IgD-negative memory B cell (primary cell): ENCODE measurements around the gene MIDN. TPM values are rescaled to one million over a fixed set of nuclear protein-coding genes. Genes with fewer than 3 reads are reported as not detected.

Source experiments
- H3K27ac Mint-ChIP-seq, 3 donors: one replicate each; pipeline ENCODE4 v1.8.0; 2020 to 2022; ENCODE audit warnings: mild to moderate bottlenecking in 3 of 3, mixed read lengths in 3 of 3, moderate library complexity in 1 of 3
- H3K27me3 Mint-ChIP-seq: one replicate; pipeline ENCODE4 v1.8.0; 2021; ENCODE audit warnings: mixed read lengths
- H3K36me3 Mint-ChIP-seq: one replicate; pipeline ENCODE4 v1.8.0; 2020; ENCODE audit warnings: mild to moderate bottlenecking, mixed read lengths
- H3K4me1 Mint-ChIP-seq, 3 donors: one replicate each; pipeline ENCODE4 v1.8.0; 2020 to 2022; ENCODE audit warnings: mixed read lengths in 3 of 3, mild to moderate bottlenecking in 1 of 3
- H3K4me3 Mint-ChIP-seq, 4 donors: one replicate each; pipeline ENCODE4 v1.8.0; 2020 to 2022; ENCODE audit warnings: mild to moderate bottlenecking in 4 of 4, mixed read lengths in 4 of 4, moderate library complexity in 3 of 4
- H3K9me3 Mint-ChIP-seq, 3 donors: one replicate each; pipeline ENCODE4 v1.8.0; 2020 to 2021; ENCODE audit warnings: mixed read lengths in 3 of 3, mild to moderate bottlenecking in 1 of 3
- polyA plus RNA-seq: library from polyadenylated mRNA; unstranded; fragments of 300-500 nt; fragmentation: Illumina TruSeq; gene quantifications from one replicate; pipeline ENCODE4 v1.2.3, GENCODE V29; 2021

Gene MIDN
- polyA plus RNA-seq, 1 donor from 2014 or later = 4.8 TPM

DNA sequence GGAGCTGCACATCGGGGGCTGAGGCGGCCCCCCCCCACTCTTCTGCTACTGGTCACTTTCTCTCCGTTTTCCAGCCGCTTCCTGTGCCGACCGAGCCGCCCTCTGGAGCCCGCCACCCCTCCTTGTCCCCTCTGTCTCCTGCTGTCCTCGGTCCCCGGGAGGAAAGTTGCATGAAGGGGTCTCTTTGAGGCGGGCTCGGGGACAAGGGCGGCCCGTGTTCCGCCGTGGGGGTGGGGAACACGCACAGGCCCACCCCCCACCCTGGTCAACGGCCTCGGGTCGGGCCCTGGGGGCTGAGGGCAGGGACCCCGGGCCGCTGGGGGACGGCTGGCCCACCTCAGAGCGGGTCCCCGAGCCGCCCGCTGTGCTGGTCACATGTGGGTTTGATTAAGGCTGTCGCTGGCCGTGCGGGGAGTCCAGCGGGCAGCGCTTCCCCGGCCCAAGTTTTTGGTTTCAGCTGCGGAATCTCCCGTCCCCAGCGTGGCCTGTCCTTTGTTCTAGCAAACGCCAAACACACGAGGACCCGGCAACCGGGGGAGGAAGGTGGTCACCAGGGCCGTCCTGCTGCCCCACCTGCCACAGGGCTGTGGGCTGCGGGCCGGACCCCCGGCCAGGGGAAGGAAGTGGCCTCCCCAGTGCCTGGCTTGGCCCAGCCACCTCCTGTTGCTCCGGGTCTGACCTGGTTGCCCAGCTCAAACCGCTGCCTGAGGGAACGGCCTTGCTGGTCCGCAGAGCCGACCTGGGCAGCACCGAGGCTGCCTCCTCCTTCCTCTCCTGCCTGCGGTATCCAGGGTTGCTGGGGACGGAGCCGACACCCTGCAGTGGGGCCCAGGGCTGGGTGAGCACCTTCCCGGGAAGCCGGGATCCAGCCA, 39.2 kb downstream of the MIDN start:
- H3K9me3 Mint-ChIP-seq = peaks cover 0 to 2% (median 0%) of the 10 kb centered on the region in 3 donors
- peaks cover 1% of the 10 kb centered on the region for H3K36me3 Mint-ChIP-seq
- H3K27me3 Mint-ChIP-seq = peaks cover 43% of the 10 kb centered on the region
- no peak overlapping the region for H3K27ac Mint-ChIP-seq
- H3K4me3 Mint-ChIP-seq = no peak overlapping the region
- H3K4me1 Mint-ChIP-seq = peaks cover 7 to 12% (median 8%) of the 10 kb centered on the region in 3 donors

DNA sequence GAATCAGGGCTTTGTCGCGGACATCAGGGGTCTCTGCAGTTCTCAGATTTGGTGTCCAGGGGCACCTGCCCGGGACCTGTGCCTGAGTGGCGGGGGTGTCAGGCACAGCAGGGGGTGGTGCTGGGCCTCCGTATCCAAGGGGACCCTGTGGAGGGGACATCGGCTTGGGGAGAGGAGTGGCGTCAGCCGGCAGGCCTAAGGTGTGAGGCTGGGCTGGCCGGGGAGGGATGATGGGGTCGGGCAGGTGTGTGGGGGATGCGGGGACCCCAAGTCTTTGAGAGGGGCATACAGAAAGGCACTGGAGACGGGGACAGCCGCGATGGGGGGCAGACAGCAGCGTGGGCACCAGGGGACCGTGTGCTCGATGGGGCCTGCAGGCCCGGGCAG, 39.8 kb downstream of the MIDN start:
- Mint-ChIP-seq H3K4me3 (no peak overlapping the region), H3K9me3 (peaks cover 0 to 2% (median 0%) of the 10 kb centered on the region in 3 donors), H3K27ac (no peak overlapping the region), H3K27me3 (peaks cover 42% of the 10 kb centered on the region), H3K36me3 (peaks cover 1% of the 10 kb centered on the region), H3K4me1 (peaks cover 7 to 12% (median 8%) of the 10 kb centered on the region in 3 donors)

DNA sequence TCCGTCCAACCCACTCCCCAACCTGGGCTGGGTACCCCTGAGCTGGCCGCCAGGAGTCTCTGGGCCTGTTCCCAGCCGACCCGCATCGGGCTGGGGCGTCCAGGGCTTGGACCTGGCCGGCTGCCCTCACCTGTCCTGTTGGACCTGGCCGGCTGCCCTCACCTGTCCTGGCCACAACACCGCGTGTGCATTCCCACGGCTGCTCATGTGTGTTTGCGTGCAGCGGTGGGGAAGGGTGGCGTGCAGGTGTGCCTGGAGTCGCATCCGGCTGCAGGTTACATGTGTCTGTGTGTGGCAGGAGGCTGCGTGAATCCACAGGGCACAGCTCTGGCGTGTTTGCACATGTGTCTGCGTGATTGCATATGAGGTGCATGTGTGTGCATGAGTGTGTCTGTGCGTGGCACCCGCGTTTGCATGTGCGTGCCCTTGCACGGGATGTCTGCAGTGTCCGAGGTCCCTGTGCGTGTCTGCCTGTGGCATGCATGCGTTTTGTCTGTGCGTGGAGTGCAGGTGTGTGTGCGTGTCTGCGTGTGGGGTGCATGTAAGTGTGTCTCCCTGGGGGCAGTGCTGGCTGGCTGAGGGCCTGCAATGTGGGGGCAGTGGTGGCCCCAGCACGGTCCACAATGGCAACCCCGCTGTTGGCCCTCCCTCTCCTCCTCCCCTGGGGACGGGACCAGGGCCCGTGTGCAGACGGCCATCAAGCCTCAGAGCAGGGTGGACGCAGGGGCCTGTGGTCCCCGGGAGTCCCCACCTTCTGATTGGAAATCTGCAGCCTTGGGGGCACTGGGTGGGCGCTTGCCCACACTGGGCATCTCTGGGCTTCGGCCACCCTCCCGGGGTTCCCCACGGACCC, 40.7 kb downstream of the MIDN start:
- Mint-ChIP-seq H3K27me3 (peaks cover 37% of the 10 kb centered on the region), H3K4me3 (no peak overlapping the region), H3K27ac (no peak overlapping the region), H3K9me3 (peaks cover 0 to 2% (median 0%) of the 10 kb centered on the region in 3 donors), H3K4me1 (peaks cover 7 to 12% (median 8%) of the 10 kb centered on the region in 3 donors), H3K36me3 (peaks cover 1% of the 10 kb centered on the region)

DNA sequence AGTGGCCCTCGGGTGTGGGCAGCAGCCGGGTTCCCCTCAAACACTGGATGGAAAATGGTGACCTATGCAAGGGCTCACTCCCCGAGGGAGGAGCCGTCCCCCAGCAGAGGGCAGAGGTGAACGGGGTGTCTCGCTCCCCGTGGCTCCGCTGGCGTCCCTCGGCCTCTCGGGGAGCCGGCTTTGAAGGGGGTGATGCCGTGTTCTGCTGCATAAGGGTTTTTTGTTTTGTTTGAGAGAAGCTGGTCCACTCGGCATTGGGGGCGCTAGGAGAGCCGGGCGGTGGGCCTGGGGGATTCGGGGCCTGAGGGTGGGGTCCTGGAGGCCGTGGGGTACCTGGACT, 41.3 kb downstream of the MIDN start:
- peaks cover 6 to 11% (median 7%) of the 10 kb centered on the region in 3 donors for H3K4me1 Mint-ChIP-seq
- peaks cover 1% of the 10 kb centered on the region for H3K36me3 Mint-ChIP-seq
- no peaks in the 10 kb centered on the region for H3K9me3 Mint-ChIP-seq
- no peak overlapping the region for H3K4me3 Mint-ChIP-seq
- no peak overlapping the region for H3K27ac Mint-ChIP-seq
- peaks cover 36% of the 10 kb centered on the region for H3K27me3 Mint-ChIP-seq

DNA sequence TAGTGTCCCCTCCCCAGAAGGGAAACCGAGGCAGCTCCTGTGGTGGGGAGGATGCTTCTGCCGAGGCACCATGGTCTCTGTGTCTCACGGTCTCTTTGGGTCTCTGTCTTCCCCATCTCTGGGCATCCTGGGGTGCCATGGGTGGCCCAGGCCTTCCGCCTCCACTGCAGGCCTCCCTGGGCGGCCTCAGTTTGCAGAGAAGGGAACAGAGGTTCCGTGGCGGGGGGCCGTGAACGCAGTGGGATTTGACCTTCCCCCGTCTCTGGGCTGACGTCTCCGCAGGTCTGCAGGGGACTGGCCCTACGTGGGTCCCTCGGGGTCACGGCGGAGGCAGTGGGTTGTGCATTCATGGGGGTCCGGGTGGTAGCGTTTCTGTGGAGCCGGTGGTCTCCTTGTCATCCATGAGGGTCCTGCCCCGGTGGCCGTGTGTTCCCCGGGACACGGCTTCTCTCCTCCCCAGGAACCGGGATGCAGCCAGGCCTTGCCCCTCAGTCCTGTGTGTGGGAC, 41.9 kb downstream of the MIDN start:
- Mint-ChIP-seq H3K4me1 (peaks cover 6 to 7% (median 7%) of the 10 kb centered on the region in 3 donors), H3K27ac (no peak overlapping the region), H3K4me3 (no peak overlapping the region), H3K36me3 (peaks cover 1% of the 10 kb centered on the region), H3K9me3 (no peaks in the 10 kb centered on the region), H3K27me3 (peaks cover 31% of the 10 kb centered on the region)

DNA sequence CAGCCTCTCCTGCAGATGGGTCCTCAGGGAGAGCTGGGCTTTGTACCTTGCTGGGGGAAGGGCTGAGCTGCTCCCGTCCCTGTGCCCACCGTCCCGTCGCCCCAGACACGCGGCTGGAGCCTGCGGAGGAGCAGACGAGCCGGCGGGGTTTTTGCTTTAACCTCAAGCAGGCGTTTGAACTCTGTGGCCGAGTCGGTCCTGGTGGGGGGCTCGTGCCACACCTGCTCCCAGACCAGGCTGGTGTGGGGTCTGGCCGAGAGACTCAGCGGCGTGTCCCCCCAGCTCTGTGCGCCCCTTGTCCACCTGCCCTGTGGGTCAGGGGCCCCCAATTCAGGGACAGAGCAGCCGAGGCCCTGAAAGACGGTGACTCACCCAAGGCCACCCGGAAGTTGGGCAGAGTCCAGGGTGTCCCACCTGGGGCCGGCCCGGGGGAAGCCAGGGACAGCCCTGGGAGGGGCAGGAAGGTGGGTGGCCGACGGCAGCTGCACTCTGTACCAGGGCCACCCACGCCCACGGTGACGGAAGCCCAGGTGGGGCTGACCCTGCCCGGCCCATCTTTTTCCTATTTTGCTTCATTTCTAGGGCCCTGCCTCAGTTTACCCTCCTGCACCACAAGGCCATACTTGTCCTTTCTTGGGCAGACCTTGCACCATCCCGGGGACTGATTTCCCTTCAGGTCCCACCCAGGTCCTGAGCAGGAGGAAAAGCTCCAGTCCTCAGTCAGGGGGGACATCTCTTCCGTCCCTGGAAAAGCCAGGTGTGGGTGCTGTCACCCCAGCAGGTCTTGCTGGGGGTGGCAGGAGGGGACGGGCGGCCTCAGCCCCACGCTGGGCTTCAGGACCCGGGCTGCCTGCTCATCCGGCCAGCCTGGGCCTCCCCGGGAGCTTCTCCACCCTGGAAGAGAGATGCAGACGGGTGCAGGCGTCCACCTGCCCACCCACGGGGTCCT, 42.6 kb downstream of the MIDN start:
- no peaks in the 10 kb centered on the region for H3K9me3 Mint-ChIP-seq
- H3K4me3 Mint-ChIP-seq = peak overlapping the region in 1 of 4 donors; percentile 12
- H3K4me1 Mint-ChIP-seq = peaks cover 6 to 7% (median 7%) of the 10 kb centered on the region in 3 donors
- peaks cover 31% of the 10 kb centered on the region for H3K27me3 Mint-ChIP-seq
- peaks cover 1% of the 10 kb centered on the region for H3K36me3 Mint-ChIP-seq
- H3K27ac Mint-ChIP-seq = no peak overlapping the region

DNA sequence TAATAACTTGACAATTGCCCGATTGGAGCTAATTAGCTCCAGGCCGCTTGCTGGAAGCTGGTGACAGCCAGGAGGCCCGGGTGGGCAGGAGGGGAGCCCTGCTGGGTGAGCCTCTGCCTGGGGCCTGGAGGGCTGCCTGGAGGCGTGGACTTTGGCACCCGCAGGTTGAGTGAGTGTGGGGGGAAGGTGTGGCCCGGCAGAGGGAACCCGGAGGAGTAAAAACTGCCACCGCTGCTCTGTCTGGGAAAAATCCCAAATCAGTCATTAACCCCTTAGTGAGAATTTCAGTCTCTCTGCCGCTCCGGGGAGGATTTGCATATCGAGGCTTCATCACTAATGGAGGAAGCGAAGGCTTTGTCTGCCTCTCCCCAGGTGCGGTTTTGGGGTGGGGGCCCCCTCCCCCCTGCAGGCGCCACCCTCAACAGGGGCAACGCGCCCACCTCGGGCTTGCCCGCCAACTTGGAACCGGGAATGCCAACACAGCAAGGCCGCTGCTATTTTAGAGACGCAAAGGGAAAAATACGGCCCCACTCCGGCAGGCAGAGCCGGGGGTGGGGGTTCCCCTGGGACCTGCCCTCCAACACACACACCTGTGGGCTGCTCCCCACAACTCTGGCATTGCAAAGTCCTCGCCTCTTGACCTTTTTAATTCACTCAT, 43.5 kb downstream of the MIDN start:
- H3K36me3 Mint-ChIP-seq = peaks cover 1% of the 10 kb centered on the region
- H3K27ac Mint-ChIP-seq = peak overlapping the region in 2 of 3 donors; percentile 31 to 64
- H3K4me3 Mint-ChIP-seq = peak overlapping the region; percentile 18 to 91 (median 66)
- peaks cover 5 to 7% (median 6%) of the 10 kb centered on the region in 3 donors for H3K4me1 Mint-ChIP-seq
- no peaks in the 10 kb centered on the region for H3K9me3 Mint-ChIP-seq
- H3K27me3 Mint-ChIP-seq = peaks cover 29% of the 10 kb centered on the region

DNA sequence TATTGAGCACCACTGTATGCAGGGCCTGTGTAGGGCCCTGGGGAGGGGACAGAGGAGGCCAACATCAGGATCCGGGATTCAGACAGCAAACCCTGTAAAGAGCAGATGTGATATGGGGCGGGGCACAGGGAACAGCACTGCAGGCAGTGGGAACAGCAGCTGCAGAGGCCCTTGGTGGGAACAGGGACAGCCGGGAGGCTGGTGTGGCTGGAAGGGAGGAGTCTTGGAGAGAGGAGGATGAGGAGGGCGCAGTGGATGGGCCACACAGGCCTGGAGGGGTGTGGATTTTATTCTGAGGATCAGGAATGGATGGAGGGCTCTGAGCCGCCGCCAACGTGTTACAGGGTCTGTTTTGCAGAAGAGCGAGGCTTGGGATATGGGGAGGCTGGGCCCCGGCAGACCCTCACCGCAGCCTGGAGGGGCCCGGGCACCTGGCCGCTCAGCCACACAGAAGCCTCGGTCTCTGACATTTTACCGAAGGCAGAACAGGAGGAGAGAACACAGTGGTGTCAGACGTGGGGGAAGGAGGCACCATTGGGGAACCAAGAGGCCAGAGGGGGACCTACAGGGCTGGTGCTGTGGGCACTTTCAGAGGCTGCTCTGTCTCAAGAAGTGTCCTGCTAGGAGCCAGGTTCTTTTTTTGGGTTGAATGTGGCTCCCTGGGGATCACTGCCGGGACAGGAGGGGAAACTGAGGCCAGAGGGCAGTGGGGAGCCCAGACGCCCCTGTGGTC, 44.2 kb downstream of the MIDN start:
- Mint-ChIP-seq H3K4me1 (peaks cover 5 to 7% (median 6%) of the 10 kb centered on the region in 3 donors), H3K27me3 (peaks cover 29% of the 10 kb centered on the region), H3K9me3 (no peaks in the 10 kb centered on the region), H3K4me3 (peak overlapping the region in 3 of 4 donors; percentile 18 to 91 (median 90)), H3K27ac (peak overlapping the region in 2 of 3 donors; percentile 31 to 64), H3K36me3 (peaks cover 1% of the 10 kb centered on the region)

DNA sequence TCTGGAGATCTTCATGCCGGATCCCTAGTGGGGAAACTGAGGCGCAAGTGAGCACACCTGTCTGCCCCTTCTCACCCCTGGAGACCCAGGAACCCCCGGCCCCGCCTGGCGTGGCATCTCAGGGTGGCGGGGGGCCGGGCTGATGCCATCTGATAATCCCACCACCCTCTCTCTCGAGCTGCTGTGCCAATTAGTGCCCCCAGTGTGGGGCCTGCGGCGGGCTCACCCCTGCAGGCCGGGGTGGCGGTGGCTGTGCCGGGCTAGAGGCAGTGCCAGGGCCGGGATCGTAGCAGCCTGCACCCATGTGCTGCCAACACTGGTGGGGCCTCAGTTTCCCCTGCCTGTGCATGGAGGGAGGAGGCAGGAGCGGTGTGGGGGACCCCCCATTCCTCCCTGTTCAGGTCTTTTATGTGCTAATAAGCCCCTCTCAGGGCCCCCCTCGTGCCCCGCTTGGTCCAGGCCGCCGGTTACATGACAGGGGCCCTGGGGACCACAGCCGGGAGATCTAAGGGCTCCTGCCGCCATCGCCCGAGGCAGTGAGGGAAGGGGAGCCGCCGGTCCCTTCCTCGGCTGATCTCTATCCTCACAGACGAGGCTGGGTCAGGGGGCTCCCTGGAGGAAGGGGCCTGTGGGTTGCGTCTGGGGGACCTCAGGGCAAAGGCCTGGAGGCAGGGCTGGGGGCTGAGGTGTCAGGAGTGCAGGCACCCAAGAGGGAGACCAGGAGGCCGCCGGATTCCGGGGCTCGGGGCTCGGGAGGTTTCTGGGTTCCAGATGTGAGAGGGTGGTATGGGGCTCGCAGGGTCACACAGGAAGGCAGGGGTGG, 45.6 kb downstream of the MIDN start:
- Mint-ChIP-seq H3K9me3 (no peaks in the 10 kb centered on the region), H3K27me3 (peaks cover 25% of the 10 kb centered on the region), H3K4me3 (peak overlapping the region in 1 of 4 donors; percentile 17), H3K27ac (no peak overlapping the region), H3K4me1 (peaks cover 5 to 7% (median 6%) of the 10 kb centered on the region in 3 donors), H3K36me3 (peaks cover 1% of the 10 kb centered on the region)

DNA sequence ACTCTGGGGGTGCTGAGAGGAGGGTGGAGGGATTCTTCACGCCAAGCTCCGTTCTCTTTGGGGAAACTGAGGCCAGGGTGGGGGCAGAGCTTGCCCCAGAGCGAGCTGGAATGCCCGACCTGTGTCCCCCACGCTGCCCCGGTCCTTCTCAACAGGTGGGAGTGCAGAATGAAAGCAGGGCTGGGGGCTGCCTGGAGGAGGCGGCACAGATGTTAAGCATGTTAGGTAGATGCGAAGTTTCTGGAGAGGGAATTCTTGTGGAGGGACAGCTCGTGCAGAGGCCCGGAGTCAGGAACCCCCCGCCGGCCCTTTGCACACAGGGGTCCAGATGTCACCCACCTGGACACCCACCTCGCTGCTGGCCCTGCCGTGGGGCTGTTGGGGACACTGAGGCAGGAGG, 46.3 kb downstream of the MIDN start:
- H3K4me3 Mint-ChIP-seq = no peak overlapping the region
- H3K36me3 Mint-ChIP-seq = peaks cover 1% of the 10 kb centered on the region
- H3K9me3 Mint-ChIP-seq = no peaks in the 10 kb centered on the region
- no peak overlapping the region for H3K27ac Mint-ChIP-seq
- peaks cover 22% of the 10 kb centered on the region for H3K27me3 Mint-ChIP-seq
- peaks cover 5 to 7% (median 6%) of the 10 kb centered on the region in 3 donors for H3K4me1 Mint-ChIP-seq

DNA sequence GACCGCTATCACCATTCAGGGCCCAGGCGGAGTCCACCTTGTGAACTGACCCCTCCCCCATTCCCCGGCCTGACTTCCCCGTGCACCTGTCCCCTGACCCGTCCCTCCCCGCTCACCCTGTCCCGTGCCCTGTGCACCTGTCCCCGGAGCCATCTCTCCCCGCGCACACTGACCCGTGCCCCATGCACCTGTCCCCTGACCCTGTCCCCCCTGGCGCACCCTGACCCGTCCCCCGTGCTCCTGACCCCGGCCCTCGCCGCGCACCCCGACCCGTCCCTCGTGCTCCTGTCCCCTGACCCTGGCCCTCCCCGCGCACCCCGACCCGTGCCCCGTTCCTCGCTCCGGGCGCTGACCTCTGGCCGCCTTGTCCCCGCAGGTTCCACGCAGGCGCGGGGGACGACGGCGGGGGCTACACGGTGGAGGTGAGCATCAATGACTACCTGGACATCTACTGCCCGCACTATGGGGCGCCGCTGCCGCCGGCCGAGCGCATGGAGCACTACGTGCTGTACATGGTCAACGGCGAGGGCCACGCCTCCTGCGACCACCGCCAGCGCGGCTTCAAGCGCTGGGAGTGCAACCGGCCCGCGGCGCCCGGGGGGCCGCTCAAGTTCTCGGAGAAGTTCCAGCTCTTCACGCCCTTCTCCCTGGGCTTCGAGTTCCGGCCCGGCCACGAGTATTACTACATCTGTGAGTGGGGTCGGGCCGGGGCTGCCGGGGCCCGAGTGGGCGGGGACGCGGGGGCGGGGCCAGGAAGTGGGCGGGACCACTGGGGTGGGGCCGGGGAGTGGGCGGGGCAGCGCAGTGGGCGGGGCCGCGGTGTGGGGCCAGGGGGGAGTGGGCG, 47.0 kb downstream of the MIDN start:
- Mint-ChIP-seq H3K4me3 (no peak overlapping the region), H3K36me3 (peaks cover 1% of the 10 kb centered on the region), H3K27ac (no peak overlapping the region), H3K9me3 (no peaks in the 10 kb centered on the region), H3K4me1 (peaks cover 5 to 7% (median 6%) of the 10 kb centered on the region in 3 donors), H3K27me3 (peaks cover 22% of the 10 kb centered on the region)

DNA sequence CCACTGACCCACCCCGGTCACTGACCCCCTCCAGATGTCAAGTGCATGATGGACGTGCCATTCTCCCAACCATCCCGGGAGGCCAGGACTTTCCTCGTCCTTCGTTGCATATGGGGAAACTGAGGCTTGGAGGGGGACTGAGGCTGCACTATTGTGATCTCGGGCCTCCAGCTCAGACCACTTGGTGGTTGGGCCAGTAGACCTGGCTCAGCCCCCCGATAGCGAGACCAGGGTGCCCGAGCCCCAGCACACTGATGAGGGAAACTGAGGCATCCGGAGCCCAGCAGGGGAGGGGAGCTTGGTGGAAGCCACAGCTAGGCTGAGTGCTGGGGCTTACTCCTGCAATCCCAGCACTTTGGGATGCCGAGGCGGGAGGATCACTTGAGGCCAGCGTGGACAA, 47.7 kb downstream of the MIDN start:
- Mint-ChIP-seq H3K27me3 (peaks cover 22% of the 10 kb centered on the region), H3K27ac (no peak overlapping the region), H3K4me3 (no peak overlapping the region), H3K9me3 (no peaks in the 10 kb centered on the region), H3K4me1 (peaks cover 5 to 7% (median 6%) of the 10 kb centered on the region in 3 donors), H3K36me3 (peaks cover 1% of the 10 kb centered on the region)
